Head of caudate nucleus (tissue), 42 donors: ENCODE data around the gene CASZ1.

Experiments
- DNase-seq, 42 donors: peaks; one replicate each; pipeline versions ENCODE4 v3.0.0 to v3.0.0-alpha.2; 2020 to 2021; ENCODE audit warnings: mixed read lengths in 7 of 42
- intact Hi-C: fragments of 100-400 bp; cut with DNase I; formaldehyde crosslinking; loops from one replicate; pipeline ENCODE4 v1.15.0; 2022

CASZ1 gene

DNA sequence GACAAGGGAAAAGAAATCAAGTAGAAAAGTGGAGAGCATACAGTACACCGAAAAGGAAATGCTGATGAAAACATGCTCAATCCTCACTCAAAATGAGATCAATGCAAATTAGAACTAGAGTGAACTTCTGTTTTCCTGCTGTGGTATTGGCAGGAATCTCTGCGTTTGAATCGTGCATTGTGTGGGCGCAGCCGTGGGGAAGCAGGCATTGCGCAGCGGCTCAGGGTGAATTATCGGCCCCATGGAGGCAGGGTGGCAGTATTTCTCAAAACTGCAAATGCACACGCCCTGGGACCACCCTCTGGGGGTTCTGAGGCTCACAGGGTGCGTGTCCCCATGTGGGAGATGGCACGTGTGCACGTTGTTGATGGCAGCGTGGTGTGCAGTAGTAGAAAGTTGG lies 181.1 kb downstream of the CASZ1 start:
- peak in 39 of 42 donors; percentile 26 to 78 (median 57) for DNase-seq
- intact Hi-C loops, result no loop called here

DNA sequence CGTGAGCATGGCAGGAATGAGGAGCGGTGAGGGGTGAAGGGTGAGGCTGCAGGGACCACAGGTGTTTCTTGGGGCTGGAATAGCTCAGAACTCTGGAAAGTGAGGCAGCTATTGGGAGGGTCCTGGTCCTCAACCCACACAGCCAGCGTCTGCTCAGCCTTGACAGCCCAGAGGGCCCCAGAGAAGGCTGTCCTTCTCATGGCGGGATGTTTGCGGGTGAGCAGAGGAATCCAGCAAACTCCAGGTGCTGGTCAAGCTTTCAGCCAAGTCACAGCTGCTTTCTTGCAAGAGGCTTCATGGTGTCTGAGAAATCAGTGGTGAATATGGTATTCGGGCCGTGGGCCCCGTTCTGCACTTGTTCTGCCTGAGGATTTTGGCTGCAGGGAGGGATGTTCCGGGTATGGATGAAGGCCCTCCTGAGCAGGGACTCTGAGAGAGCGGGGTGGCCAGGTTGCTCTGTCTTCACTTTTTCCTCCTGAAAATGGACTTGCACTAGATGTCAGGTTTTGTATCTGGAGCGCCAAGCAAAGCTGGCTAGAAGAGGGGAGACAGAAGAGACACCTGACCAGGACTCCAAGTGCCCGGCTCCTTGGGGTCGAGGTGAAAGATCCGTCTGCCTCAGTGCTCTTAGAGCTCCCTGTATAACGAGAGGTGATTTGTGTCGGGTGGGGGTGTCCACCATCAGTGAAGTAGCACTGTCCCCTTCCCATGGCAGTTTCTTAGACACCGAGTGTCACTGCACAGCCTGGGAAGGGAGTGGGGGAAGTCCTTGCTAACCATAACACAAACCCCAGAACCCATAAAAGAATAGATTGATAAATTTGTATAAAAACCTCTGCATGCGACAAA lies 181.8 kb downstream of the CASZ1 start:
- DNase-seq, result no peak
- intact Hi-C loops, result no loop called here

DNA sequence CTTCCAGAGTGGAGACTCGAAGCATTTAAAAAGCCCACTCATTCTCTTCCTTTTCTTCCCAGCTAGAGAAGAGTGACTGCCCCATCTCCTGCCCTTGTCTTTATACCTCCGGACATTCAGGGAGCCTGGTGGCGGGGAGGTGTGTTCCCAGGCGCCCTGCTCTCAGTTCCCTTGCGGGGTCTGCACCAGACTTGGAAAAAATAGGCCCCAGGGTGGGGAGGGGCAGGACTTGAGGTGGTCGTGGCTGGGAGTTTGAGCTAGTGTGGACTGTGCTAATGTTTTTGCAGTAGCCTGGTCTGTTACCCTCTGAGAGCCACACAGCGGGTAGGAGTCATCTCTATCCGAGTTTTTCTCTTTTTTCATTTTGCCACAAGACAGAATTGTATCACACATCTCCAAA lies 182.6 kb downstream of the CASZ1 start:
- DNase-seq, result no peak
- intact Hi-C loops, result no loop called here

DNA sequence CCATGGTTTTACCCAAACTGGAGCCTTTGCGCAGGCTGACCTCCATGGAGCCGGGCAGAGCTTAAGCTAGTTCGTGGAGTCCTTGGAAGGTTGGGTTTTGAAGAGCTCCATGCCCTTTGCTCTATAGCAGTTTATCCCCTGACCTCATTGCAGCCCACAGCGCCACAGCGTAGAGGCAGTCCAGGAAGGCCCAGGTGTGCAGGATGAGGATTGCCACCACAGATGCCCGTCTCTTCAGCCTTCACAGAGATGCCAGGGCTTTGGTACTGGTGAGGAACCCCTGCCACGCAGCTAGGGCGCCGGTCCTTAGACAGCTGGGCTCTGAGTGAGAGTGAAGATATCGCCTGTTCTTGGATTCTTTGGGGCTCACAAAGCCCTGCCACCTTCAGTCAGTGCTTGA lies 183.1 kb downstream of the CASZ1 start:
- intact Hi-C loops, result no loop called here
- DNase-seq, result no peak

DNA sequence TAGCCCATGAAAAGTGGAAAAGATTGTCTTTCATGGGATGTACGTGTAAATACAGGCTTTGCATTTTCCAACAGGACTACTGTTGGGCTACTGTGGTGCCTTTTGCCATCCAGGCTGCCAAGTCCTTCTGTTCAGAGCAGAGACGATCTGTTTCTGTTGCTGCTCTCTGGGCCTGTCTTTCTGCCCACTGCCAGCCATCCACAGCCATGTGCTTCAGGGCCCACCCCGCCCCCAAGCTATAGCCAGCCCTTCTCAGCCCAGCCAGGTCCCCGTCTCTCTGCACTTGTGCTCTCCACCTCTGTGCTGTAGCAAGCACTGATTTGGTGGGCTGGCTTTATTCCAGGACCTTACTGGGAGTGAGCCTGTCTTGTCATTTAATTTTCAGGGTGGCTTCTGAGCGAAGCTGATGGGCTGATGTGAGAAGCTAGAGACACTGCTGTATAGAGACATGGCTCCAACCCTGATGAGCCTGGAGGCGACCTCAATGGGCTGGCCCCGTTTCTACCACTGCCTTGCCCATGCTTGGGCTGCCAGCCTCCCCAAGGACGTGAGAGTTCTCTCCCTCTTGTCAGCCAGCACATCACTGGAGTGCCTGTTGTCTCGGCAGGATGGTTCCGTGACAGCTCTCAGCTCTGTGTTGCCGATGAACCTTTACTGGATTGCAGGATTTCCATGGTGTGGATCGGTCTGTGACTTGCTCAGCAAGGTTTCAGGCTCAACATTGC lies 183.8 kb downstream of the CASZ1 start:
- intact Hi-C loops, result no loop called here
- DNase-seq, result peak in 1 of 42 donors; percentile 11

DNA sequence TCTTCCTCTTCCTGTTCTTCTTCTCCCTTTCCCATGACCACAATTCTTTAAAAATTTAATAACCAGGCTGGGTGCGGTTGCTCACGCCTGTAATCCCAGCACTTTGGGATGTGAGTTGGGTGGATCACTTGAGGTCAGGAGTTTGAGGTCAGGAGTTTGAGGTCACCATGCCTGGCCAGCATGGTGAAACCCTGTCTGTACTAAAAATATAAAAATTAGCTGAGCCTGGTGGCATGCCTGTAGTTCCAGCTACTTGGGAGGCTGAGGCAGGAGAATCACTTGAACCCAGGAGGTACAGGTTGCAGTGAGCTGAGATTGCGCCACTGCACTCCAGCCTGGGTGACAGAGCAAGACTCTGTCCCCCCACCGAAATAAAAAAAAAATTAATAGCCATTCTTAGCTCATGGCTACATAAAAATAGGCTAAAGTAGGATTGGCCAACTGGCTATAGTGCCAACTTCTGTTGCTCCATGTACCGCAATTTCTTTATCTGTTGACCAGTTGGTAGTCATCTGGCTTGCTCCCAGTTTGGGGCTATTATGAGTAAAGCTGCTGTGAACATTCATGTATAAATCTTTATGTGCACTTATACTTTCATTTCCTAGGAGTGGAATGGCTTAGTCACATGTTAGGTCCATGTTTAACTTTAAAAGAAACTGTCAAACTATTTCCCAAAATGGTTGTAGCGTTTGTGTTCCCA lies 185.4 kb downstream of the CASZ1 start:
- no peak for DNase-seq
- intact Hi-C loops, result no loop called here

DNA sequence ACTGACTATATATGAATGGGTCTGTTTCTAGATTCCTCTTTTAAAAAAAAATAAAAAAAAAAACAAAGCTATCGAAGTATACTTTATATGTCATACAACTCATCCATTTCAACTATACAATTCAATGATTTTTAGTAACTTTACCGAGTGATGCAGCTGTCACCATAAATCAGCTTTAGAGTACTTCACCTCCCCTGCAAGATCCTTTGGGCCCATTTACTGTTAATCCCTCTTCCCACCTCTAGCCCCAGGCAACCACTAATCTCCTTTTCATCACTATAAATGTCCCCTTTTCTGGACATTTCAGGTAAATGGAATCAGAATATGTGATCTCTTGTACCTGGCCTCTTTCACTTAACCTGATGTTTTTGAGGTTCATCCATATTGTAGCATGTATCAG lies 187.8 kb downstream of the CASZ1 start:
- DNase-seq, result no peak
- intact Hi-C loops, result no loop called here

DNA sequence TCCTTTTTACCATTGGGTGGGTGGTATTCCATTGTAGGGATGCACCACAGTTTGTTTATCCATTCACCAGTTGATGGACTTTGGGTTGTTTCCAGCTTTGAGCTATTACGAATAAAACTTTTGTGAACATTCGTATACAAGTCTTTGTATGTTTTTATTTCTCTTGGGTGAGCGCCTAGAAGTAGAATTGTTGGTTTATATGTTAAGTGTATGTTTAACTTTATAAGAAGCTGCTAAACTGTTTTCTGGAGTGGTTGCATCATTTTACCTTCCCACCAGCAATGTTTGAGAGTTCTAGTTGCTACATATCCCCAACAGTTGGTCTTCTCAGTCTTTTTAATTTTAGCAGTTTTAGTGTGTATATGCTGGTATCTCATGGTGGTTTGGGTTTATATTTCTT lies 189.2 kb downstream of the CASZ1 start:
- intact Hi-C loops, result no loop called here
- DNase-seq, result no peak

DNA sequence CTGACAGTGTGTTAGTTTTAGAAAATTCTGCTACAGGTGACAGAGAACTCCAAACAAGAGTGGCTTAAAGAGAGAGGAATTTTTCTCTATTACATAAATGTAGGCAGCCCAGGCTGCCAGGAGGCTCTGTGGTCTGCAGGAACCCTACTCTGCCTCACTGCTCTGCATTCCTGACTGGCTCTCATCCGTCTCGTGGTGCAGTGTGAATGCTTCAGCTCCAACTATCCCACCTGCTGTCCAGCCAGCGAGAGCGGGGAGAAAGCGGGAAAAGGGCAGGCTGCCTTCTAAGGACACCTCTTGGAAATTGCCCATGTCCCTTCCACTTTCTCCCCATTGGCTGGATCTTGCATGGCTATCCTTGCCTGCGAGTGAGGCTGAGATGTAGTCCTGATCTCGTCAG lies 190.4 kb downstream of the CASZ1 start:
- intact Hi-C loops, result no loop called here
- no peak for DNase-seq

DNA sequence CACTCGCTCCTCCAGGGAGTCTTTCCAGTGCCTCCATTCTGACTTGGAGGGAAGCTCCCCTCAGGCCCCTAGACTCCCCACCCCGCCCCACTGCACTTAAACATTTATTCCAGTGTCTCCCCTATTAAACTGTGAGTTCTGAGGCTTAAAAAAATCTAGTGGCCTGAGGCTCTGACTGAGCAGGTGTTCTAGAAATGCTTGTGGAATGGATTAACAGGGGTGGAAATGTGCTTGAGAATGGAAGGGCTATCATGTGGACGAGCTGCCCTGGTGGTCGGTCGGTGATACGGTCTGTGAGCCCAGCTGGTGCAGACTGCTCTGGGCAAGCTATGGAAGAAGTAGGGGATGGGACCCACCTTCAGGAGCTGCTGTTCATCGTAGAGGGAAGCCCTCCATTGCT lies 191.5 kb downstream of the CASZ1 start:
- no peak for DNase-seq
- intact Hi-C loops, result no loop called here

DNA sequence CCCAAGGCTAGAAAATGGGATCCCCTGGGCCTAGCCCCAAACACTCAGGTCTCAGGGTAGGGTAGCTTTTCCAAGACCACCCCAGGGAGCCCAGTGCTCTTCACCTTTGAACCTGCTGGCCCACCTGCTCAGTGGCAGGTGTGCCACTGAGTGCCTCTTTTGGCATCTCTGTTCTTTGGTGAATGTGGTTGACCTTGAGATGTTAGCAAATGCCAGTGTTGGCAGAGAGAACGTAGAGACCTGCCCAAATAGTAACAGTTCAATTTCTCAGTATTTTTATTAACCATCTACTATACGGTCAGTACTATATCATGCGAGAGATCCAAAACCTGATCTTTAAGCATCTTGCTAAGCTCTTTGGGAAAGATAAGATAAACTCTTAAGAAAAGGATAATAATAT lies 193.5 kb downstream of the CASZ1 start:
- no peak for DNase-seq

DNA sequence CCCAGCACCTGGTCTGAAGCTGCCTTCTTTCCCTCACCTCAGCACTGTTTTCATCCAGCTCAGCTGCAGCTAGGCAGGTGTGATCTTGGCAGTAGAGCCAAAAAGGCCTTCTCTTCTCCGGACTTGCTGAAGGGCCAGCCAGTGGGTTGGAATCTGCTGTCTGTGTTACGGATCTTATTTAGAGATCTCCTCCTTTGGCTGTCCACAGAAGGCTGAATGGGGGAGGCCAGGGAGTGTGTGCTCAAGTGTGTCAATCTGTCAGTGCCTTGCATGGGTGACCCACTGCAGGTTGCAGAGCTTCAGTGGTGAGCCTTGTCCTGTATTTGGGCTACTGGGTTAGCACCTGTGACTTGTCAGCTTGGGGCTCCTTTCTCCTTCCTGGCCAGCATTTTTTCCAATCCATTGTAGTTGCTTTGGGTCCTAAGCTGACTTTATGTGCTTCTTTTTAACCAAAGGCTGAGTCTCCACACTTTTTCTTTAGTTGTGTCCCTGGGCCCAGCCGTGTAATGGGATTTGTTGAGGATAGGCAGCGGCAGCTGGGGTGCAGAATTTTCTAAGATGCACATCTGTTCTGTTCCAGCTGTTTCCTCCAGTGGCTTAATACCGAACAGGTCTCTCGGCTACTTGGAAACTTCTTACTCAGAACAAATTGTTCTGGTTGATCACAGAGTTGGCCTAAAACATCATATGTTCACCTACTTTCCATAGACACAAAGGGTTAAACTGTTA lies 194.9 kb downstream of the CASZ1 start:
- DNase-seq, result no peak
- intact Hi-C loops, result no loop called here

More for the DNA sequence above, 193.5 kb downstream of the CASZ1 start:
- intact Hi-C loops, result no loop called here

DNA sequence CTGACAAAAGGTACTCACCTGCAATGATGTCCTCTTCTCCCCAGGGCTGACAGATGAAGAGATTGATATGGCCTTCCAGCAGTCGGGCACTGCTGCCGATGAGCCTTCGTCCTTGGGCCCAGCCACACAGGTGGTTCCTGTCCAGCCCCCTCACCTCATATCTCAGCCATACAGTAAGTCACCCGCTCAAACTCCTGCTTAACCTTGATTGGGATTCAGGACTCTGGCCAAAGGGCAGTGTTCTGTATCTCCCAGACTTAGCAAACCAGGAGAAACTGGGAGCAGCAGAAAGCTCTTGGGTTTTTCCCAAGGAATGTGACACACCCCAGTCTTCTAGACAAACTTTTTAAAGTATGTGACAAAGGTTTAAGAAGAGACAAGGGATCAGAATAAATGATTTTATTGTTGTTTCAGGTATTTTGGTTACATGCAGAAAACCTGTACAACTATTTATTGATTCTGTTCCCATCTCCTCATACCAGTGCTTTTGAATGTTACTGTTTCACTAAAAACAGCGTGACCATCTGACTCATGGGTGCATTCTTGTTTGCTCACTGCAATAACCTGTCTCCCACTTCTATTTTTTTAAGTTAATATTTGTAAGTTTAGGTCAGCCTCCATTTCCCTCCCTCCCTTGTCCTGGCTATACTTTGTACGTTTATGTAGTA lies 197.1 kb downstream of the CASZ1 start:
- peak in 1 of 42 donors; percentile 15 for DNase-seq
- intact Hi-C loops, result no loop called here

DNA sequence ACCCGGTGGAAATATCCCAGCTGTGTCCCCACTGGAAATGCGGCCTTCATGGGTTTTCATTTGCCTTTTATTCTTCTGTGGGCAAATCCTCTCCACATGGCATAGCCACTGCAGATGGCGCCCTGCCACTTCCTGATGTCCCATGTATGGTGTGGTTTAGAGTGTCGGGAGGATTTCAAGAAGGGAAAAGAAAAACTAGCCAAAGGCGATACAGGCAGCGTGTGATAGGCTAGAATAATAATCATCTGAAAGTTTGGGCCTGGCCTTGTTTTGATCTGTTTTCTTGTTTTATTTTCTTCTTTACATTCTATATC lies 198.1 kb downstream of the CASZ1 start:
- intact Hi-C loops, result no loop called here
- peak in 31 of 42 donors; percentile 11 to 81 (median 53) for DNase-seq

DNA sequence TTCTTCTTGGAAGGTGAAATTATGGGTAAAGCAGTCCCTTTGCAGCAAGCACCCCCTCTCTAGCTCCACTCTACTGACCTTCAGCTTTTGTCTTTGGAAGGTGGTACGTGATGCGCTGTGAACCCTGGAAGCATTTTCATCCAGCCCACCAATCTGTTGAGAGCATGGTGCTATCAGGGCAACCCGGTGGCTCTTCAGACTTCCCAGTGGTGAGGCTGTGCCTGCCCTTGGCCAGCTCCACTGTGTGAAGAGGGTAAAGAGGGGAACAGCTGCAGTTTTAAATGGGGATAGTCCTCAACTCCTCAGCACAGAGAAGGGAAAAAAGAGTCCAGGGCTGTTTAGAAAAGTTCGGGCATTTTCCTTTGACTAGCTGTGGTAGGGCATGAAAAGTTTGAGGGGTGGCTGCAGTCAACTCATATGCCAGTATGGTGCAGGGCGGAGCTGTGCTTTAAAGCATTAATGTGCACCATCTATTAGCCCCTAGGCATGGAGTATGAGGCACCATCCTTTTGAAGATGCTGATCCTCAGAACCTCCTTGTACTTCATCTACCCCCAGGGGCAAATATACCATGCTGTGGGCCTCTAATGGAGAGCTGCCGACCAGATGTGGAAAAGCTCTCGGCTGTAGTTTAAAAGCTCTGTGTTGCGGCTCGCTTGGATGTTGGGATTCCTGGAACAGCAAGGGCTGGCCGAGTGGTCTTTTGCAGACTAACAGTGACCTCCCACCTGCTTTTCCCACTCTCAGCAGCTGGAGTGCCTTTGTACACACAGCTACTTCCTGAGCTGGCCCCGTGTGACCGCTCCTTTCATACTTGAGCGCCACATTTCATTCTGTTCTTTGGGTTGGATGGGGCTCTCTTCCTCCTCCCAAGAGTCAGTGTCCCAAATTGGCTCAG lies 198.7 kb downstream of the CASZ1 start:
- DNase-seq, result peak in 1 of 42 donors; percentile 34

DNA sequence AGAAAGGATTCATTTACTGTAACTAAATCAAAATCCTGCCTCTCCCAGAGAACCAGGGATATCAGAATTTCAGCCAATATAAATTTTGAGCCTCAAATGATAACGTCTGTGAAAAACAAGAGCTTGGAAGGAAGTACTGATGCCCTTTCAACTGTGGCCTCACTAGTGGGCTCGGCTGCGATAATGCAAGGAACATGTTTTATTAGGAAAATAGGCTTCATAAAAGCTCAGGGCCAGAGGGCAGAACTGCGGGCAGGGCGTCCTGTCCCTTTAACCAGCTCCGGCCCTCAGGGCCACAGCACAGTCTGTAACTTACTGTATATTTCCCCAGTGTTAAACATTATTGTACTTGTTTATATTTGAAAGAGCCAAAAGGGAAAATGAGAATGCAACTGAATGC lies 199.7 kb downstream of the CASZ1 start:
- intact Hi-C loops, result no loop called here
- DNase-seq, result no peak

More for the DNA sequence above, 198.7 kb downstream of the CASZ1 start:
- intact Hi-C loops, result no loop called here

DNA sequence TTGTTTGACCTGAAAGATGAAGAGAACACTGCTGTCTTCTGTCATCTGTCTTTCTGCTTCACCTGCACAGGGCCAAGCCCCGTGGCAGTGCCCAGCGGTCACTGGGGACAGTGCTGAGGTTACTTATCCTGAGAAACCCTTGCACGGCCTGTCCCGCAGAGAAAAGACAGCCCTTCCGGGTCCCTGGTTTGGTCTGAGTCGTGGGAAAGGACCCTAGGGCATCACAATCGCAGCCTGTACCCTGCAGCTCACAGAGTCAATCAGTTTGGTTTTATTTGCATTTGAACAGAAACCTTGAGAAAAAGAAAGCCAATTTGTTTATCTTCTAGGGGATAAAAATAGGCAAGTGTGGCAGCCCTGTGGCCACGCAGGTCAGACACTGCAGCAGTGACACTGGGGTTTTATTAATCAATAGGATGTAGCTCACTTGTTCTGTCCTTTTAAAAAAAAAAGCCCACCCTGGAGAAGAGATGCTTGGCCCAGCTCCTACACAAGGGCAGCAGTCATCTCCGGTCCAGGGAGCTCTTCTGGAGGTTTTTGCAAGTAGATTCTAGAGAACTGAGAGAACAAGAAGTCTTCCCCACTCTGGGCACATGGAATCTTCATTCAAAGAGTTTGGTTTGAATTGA lies 201.7 kb downstream of the CASZ1 start:
- no peak for DNase-seq
- intact Hi-C loops, result no loop called here

DNA sequence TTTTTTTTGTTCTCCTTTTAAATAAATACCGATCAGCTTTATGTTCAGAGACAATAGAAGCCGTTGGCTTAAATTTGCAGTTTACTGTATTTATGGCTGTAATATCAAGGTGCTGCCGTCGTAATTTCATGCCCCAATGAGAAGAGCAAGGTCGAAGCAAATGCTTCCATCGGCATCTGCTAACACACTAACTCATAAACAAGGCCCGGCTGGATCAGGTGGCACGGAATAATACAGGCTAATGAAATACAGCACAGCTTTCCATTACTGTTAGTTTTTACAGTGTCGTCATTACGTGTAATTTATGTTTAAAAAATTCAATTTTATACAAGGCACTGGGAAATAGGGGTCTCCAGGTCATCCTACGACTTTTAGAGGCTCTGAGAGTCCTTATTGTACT lies 202.7 kb downstream of the CASZ1 start:
- no peak for DNase-seq
- intact Hi-C loops, result no loop called here
